SH-SY5Y (cell line): ENCODE measurements around the gene TRIM54.

ENCODE experiments used
- GATA2 ChIP-seq: IDR thresholded peaks from 2 replicates; pipeline ENCODE4 v1.6.1; 2011; ENCODE audit warnings: mild to moderate bottlenecking, low read depth, low read length
- GATA3 ChIP-seq: IDR thresholded peaks from 2 replicates; pipeline ENCODE4 v1.6.1; 2011; ENCODE audit warnings: low read depth, mild to moderate bottlenecking, low read length, moderate library complexity

Gene TRIM54

DNA sequence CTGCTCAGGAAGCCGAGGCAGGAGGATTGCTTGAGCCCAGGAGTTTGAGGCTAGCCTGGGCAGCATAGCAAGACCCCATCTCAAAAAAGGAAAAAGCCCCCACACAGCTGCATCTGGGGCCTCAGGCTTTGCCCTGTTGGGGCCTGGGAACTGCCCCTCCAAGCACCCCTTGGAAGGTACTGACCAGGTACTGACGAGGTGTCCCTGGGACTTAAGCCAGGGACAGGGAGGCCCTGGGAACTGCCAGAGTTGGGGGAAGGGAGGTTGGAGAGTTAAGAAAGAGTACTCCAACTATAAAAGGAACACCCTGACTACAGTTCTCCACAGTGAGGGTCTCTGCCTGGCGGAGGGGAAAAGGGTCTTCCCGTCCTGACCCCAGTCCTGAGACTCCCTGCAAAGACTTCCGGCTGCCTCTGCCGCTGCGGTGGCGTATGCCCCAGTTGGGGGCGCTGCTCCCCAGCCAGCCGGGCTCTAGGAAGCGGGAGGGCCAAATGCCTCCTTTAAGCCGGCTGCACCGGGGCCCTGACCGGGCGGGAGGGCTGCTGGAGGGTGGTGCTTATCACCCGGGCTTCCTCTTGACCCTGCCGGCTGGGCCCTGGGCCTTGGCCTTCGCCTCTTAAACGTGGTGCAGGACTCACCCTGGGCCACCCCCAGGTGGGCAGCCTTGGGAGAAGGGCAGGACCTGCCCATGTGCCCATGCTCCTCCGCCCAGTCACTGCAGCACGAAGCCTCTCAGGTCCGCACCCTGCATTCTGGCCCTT, 32.2 kb upstream of the TRIM54 start:
- TF ChIP-seq GATA2 (no peak), GATA3 (no peak)

- TF ChIP-seq GATA2 (no peak), GATA3 (no peak)
Observed at GRCh38 chr2:27250652-27251379, 31.4 kb upstream of the TRIM54 start.

DNA sequence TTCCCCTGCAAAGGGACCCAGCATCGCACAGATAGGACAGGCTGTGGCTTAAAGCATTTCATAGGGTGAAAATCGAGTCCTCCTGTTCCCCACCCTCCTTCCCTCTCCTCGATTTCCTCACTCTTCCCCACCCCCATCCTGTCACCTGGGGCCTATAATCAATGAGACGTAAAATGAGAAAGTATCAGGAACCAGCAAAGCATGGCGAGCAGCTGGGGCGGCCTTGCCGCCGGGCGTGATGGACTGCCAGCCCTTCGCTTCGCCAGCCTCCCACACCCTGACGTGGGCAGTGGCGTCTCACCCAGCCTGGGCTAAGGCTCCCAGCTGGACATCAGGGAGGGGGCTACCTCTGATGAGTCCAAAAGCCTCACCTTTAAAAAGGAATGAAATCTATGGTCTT, 30.5 kb upstream of the TRIM54 start:
- TF ChIP-seq GATA3 (no peak), GATA2 (no peak)

- TF ChIP-seq GATA3 (no peak), GATA2 (peak; percentile 70)
Observed at GRCh38 chr2:27255187-27255586, 27.0 kb upstream of the TRIM54 start.

DNA sequence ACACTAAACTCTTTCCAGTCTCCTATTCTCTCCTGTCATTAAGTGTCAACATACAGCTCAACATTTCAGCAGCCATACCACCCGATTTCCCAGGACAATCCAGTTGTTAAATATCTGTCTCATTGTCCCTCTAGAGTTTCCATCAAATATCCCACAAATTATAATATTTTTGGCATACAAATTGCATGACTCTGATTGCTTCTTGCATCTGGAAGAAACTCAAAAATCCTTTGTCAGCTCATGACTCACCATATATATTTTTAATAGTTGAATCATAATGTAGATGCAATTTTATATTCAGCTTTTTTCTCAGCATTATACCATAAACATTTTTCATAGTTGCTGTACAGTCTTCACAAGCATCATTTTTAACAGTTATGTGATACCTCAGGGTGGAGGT, 26.6 kb upstream of the TRIM54 start:
- TF ChIP-seq GATA3 (no peak), GATA2 (no peak)

DNA sequence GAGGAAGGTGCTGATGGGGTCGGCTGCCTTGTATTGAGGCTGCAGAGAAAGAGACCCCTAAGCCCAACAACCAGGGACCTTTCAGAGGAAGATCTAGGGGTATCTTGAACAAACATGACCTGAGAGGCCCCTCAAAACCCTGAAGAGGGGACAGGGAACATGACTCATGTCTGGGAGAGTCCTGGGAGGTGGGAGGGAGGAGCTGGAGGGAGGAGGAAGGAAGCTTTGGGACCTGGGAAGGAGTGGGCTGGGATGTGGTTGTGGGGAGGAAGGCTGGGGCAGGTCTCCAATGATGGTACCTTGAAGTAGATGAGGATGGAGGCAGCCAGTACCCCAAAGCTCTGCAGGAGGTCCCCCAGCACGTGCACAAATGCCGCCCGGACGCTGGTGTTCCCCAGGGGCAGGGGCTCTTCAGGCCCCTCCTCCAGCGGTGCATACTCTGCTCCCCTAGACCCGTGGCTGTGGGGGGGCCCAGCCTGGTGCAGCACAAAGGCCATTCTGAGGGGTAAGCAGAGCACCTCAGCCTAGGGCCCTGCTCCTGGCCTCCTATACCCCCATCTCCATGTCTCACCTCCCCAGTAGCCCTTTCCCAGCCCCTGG, 25.3 kb upstream of the TRIM54 start:
- TF ChIP-seq GATA2 (no peak), GATA3 (no peak)

DNA sequence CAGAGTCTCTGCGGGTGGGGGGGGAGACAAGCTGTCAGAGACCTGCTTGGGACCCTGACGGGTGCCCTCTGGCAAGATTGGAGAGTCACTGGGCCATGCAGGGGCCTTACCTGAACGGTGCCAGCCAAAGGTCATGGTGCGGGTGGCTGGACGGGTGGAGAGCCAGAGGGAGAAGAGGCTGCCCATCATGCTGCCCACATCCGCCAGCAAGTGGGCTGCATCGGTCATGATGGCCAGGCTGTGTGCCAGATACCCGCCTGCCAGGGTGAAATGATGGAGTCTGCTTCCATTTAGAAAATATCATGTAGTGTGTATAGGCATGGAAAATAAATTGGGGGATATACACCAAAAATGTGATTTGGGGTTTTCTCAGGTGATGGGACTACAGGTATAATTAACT, 24.2 kb upstream of the TRIM54 start:
- TF ChIP-seq GATA3 (no peak), GATA2 (no peak)

DNA sequence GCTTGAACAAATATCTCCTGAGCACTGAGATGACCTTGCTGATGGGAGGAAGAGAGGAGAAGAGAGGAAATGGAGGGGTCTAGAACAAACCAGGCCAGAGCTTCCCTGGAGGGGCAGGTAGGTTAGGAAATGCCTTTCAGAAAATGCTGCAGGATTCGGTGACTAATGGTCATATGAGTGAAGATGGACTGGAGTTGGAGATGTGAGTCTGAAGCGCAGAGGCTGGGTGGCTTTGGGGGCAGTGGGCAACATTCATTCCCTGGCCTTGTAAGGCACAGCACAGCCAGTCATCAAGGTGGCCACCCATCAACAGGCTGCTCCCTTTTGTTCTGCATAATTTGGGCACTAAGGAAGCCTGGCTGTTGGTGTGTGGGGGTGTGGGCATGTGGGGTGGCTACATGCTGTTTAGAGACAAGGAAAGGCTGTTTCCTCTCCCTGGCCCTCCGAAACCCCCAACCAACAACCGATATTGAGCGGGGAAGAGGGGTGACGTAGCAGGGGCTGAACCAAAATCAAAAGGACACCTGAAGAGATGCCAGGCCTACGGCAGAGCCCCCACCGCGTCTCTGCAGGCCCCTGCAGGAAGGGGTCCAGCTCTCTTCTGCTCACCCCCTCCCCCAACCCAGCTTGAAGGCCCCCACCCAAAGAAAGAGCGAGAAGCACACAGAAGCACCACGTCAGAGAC, 20.8 kb upstream of the TRIM54 start:
- TF ChIP-seq GATA2 (no peak), GATA3 (no peak)

GRCh38 chr2:27261926-27262298, 20.3 kb upstream of the TRIM54 start:
- TF ChIP-seq GATA3 = no peak
- TF ChIP-seq GATA2 = no peak

GRCh38 chr2:27262379-27263286, 19.6 kb upstream of the TRIM54 start, which contains the start of gene SLC30A3:
TSS of gene SLC30A3 (minus strand) at chr2:27263047. CDS start at chr2:27262906, 141 bp downstream.
- TF ChIP-seq GATA2 (no peak), GATA3 (no peak)

DNA sequence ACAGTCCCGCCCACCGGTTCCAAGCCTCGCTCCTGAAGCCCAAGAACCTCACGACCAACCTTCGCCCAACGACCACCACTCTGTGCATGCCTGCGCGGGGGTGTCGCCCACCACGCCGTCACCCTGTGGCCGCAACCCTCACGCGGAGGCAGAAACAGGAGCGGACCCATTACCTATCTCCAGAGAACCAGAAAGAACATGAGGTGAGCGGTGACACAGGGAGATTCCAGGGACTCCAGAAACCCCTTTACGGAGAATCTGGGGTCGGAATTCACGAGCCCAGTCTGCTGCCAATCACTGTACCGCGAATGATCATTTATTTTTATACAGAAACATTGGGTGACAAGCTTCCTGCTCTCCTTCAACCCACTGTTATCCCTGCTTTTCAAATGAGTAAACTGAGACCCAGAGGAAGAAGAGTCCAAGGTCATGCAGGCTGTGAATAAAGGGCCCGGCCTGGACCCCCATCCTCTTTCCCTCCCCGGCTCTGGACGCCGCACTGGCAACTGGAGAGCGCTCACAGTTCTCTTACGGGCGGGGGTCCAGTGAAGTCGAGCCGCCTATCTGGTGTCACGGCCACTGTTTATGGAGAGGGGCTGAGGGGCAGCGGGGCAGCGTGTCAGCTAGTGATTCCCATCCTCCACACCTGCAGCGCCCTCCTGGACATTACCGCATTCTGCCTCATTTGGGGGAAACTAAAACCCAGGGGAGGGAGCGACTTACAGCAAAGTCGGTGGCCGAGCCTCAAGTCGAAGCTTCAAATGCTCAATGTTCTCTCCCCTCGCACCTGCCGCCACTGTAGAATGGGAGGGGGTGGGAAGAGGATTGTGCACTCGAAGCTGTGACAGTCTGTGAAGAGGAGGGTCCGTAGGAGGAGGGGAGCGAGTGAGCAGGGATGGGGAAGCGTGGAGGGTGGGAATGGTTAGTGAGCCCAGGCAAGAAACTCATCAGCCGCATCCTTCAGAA, 18.7 kb upstream of the TRIM54 start:
- TF ChIP-seq GATA3 (no peak), GATA2 (no peak)

DNA sequence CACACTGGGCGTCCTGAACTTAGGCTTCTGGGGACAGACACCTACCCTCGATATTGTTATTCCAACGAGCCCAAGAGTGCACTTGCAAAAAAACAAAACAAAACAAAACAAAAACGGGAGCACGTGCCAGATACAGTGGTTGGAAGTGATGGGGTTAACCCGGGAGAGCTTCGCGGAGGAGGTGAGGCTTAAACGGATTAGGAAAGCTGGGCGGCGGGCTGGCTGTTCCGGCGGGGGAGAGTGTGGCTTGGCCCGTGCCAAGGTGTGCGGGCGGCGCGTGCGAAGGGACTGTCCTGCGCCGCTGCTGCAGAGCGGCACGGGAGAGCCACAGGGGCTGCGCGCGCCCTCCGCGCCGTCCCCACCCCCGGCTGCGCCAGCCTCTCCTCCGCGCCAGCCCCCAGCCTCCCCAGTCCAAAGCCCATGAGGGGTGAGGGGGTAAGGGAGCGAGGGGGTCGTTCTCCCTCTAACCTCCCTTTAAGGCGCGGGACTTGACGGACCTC, 17.9 kb upstream of the TRIM54 start:
- no peak for TF ChIP-seq GATA3
- TF ChIP-seq GATA2 = no peak
